ENCODE data around the gene LPP.

DNA sequence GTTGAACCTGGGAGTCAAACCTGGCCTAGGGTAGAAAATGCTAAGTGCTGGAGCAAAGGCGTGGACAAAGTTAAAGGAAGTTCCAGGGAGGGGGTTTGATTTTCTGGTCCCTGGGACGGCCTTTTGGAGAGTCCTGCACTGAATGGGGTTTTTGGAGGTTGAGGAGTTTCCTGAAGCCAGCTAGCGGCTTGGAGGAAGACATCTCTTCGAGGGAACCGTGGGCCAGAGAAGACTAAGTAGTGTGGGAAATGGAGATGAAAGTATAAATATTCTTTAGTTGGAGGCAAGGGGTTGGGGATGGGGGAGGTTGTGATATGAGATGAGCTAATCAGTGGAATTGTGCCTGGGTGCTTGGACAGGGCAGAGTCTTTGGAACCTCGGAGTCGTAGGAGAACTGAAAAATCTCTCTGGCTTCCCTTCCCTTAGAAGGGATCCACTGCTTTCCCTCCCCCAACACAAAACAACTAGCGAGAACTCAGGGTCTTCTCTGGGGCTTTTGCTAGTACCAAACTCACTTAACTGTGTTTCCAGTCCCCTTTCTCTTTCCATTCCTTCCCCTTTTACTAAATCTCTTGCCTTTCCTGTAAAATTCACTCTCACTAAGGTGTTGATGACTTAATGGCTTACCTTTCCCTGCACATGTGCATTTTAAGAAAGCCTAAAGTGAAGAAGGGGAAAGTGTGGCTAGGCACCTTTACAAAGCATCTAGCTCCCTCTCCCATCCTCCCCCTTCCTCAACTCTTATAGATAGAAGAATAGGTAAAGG, 1.0 kb downstream of the LPP start:
- TF ChIP-seq CTCF (conservative IDR thresholded peaks at IDR 0.05), result no peak
- TF ChIP-seq EZH2 (IDR thresholded peaks at IDR 0.05; ENCODE audit: low read depth), result no peak

Data from PC-9 (cell line).